Astrocyte (in vitro differentiated cells and primary cell): ENCODE data around the gene DIRAS2.

ENCODE experiments used
- EZH2 ChIP-seq: IDR thresholded peaks from 2 replicates; pipeline ENCODE4 v1.6.1; 2012; ENCODE audit warnings: mild to moderate bottlenecking, low read length, inconsistent platforms; ENCODE audit not compliant: insufficient read depth
- TF ChIP-seq, protein P1 (sequence below): IDR thresholded peaks from 2 replicates; pipeline ENCODE4 v1.5.1; 2011; ENCODE audit warnings: low read depth, mild to moderate bottlenecking, inconsistent platforms, low read length, moderate library complexity; ENCODE audit not compliant: insufficient read depth

DNA sequence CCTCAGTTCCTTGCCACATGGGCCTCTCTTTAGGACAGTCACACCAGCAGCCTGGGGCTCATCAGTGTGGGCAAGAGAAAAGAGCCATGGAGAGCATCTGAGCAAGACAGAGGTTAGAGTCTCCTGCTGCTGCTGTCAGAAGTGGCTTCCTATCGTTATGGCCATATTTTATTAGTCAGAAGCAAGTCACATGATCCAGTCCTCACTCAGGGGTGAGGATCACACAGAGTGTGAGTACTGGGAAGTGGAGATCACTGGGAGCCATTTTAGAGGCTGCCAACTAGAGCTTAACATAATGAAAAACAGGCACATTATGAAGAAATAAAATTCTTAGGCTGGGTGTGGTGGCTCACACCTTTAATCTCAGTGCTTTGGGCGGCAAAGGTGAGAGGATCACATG is 62.0 kb downstream of the DIRAS2 start:
- TF ChIP-seq, protein P1, sequence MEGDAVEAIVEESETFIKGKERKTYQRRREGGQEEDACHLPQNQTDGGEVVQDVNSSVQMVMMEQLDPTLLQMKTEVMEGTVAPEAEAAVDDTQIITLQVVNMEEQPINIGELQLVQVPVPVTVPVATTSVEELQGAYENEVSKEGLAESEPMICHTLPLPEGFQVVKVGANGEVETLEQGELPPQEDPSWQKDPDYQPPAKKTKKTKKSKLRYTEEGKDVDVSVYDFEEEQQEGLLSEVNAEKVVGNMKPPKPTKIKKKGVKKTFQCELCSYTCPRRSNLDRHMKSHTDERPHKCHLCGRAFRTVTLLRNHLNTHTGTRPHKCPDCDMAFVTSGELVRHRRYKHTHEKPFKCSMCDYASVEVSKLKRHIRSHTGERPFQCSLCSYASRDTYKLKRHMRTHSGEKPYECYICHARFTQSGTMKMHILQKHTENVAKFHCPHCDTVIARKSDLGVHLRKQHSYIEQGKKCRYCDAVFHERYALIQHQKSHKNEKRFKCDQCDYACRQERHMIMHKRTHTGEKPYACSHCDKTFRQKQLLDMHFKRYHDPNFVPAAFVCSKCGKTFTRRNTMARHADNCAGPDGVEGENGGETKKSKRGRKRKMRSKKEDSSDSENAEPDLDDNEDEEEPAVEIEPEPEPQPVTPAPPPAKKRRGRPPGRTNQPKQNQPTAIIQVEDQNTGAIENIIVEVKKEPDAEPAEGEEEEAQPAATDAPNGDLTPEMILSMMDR: no peak
- TF ChIP-seq EZH2: no peak
